Measurements from ENCODE around the gene BDKRB2.

DNA sequence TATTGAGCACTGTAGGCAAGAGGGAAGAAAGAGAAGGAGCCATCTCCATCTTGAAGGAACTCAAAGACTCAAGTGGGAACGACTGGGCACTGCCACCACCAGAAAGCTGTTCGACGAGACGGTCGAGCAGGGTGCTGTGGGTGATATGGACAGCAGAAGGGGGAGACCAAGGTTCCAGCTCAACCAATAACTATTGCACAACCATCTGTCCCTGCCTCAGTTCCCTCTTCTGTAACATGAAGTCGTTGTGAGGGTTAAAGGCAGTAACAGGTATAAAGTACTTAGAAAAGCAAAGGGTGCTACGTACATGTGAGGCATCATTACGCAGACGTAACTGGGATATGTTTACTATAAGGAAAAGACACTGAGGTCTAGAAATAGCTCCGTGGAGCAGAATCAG is 37.5 kb downstream of the BDKRB2 start:
- no peak for TF ChIP-seq CTCF (IDR thresholded peaks at IDR 0.05; ENCODE audit: poor library complexity, severe bottlenecking)
- no peak for TF ChIP-seq EZH2 (IDR thresholded peaks at IDR 0.05; ENCODE audit: borderline replicate concordance, insufficient read depth, low read length, poor library complexity, severe bottlenecking)
- TF ChIP-seq REST (IDR thresholded peaks at IDR 0.05; ENCODE audit: borderline replicate concordance) = no peak
- TF ChIP-seq RAD21 (conservative IDR thresholded peaks at IDR 0.05) = no peak
